Left lung (tissue), 10 donors: ENCODE measurements around the gene MLX. TPM values are rescaled to one million over a fixed set of nuclear protein-coding genes. Genes with fewer than 3 reads are reported as not detected.

Source experiments
- ATAC-seq: fragments of 200-7000 bp; cut with Tn5 transposase; one replicate; pipeline ENCODE4 v1.9.1; 2020; ENCODE audit warnings: moderate library complexity
- DNase-seq, 4 donors: peaks; one replicate each; pipeline ENCODE4 v3.0.0-alpha.2; 2013 to 2020
- H3K27ac ChIP-seq, 2 donors: fragments of 200-600 bp; sonication (generic) in 1 of 2; one replicate each; pipeline versions ENCODE4 v1.5.0 to v1.8.0; 2020 to 2021
- H3K27me3 ChIP-seq, 2 donors: fragments of 200-600 bp; sonication (generic) in 1 of 2; one replicate each; pipeline versions ENCODE4 v1.5.0 to v1.8.0; 2020 to 2021
- H3K36me3 ChIP-seq, 2 donors: fragments of 200-600 bp; sonication (generic) in 1 of 2; one replicate each; pipeline versions ENCODE4 v1.5.0 to v1.8.0; 2020 to 2021
- H3K4me1 ChIP-seq, 2 donors: fragments of 200-600 bp; one replicate each; pipeline ENCODE4 v1.8.0; 2021
- H3K4me3 ChIP-seq, 2 donors: fragments of 200-600 bp; sonication (generic) in 1 of 2; one replicate each; pipeline versions ENCODE4 v1.5.0 to v1.8.0; 2020 to 2021; ENCODE audit warnings: mild to moderate bottlenecking in 1 of 2
- H3K9me3 ChIP-seq, 2 donors: fragments of 200-600 bp; sonication (generic) in 1 of 2; one replicate each; pipeline versions ENCODE4 v1.5.0 to v1.8.0; 2020 to 2021
- CTCF ChIP-seq, 2 donors: fragments of 200-600 bp; sonication (generic) in 1 of 2; IDR thresholded peaks; one replicate each; pipeline versions ENCODE4 v1.5.0 to v1.8.0; 2021; ENCODE audit warnings: antibody characterized with exemption in 2 of 2
- intact Hi-C, 2 donors: fragments of 100-400 bp; cut with DNase I; formaldehyde crosslinking; loops; one replicate each; pipeline versions ENCODE4 v1.11.2 to v1.14.2; 2022
- polyA plus RNA-seq, 6 donors: library from polyadenylated mRNA; unstranded; fragments of 120-200 nt; gene quantifications; one replicate each; pipeline ENCODE4 v1.2.1, GENCODE V29; 2013; ENCODE audit not compliant: insufficient read length in 6 of 6
- total RNA-seq, 2 donors: library from RNA; stranded (reverse); fragmentation: NEBNext Ultra II Directional; extraction: Animal tissue kit (Norgen Biotek cat#: 25700); gene quantifications; one replicate each; pipeline ENCODE4 v1.2.1, GENCODE V29; 2021
- donor health status: DM: no; HTN: yes; CAD: no.
- donor health status: DM: no; HTN: no; CAD: no.

Gene MLX
- total and polyA plus RNA-seq, 8 donors = 34.4 to 73.7 (median 43.4) TPM

- Histone ChIP-seq H3K36me3 (peaks cover 0 to 21% of the 10 kb centered on the region in 2 donors), H3K9me3 (no peaks in the 10 kb centered on the region), H3K27me3 (no peaks in the 10 kb centered on the region), H3K4me1 (peaks cover 27 to 48% of the 10 kb centered on the region in 2 donors), H3K27ac (peak overlapping the region; percentile 79 to 93), H3K4me3 (peak overlapping the region; percentile 69 to 96)
- intact Hi-C loops = no loop called here
- DNase-seq (peak in 1 of 4 donors; percentile 79), ATAC-seq (no peak)
- no peak for TF ChIP-seq CTCF (IDR thresholded peaks at IDR 0.05)
Measured at GRCh38 chr17:42562388-42563142, 4.3 kb upstream of the MLX start.

- no peak for TF ChIP-seq CTCF (IDR thresholded peaks at IDR 0.05)
- ATAC-seq (no peak), DNase-seq (no peak)
- Histone ChIP-seq H3K9me3 (no peaks in the 10 kb centered on the region), H3K36me3 (peaks cover 0 to 21% of the 10 kb centered on the region in 2 donors), H3K4me3 (peak overlapping the region; percentile 69 to 96), H3K4me1 (peaks cover 31 to 53% of the 10 kb centered on the region in 2 donors), H3K27ac (peak overlapping the region in 1 of 2 donors; percentile 93), H3K27me3 (no peaks in the 10 kb centered on the region)
- intact Hi-C loops = no loop called here
Measured at GRCh38 chr17:42563143-42563509, 3.8 kb upstream of the MLX start.

- Histone ChIP-seq H3K36me3 (peaks cover 0 to 25% of the 10 kb centered on the region in 2 donors), H3K4me1 (peaks cover 31 to 57% of the 10 kb centered on the region in 2 donors), H3K27ac (peak overlapping the region in 1 of 2 donors; percentile 93), H3K27me3 (no peaks in the 10 kb centered on the region), H3K4me3 (peak overlapping the region in 1 of 2 donors; percentile 96), H3K9me3 (no peaks in the 10 kb centered on the region)
- TF ChIP-seq CTCF (IDR thresholded peaks at IDR 0.05) = no peak
- no peak for ATAC-seq
- intact Hi-C loops = no loop called here
- DNase-seq = no peak
Measured at GRCh38 chr17:42563543-42563942, 3.4 kb upstream of the MLX start.

GRCh38 chr17:42563950-42564349 is 3.0 kb upstream of the MLX start:
- Histone ChIP-seq H3K27me3 (no peaks in the 10 kb centered on the region), H3K4me1 (peaks cover 31 to 61% of the 10 kb centered on the region in 2 donors), H3K4me3 (peak overlapping the region in 1 of 2 donors; percentile 96), H3K27ac (no peak overlapping the region), H3K36me3 (peaks cover 0 to 30% of the 10 kb centered on the region in 2 donors), H3K9me3 (no peaks in the 10 kb centered on the region)
- no peak for DNase-seq
- intact Hi-C loops = no loop called here
- no peak for TF ChIP-seq CTCF (IDR thresholded peaks at IDR 0.05)
- no peak for ATAC-seq

- no peak for ATAC-seq
- H3K36me3 ChIP-seq = peaks cover 0 to 40% of the 10 kb centered on the region in 2 donors
- DNase-seq = no peak
- no peak overlapping the region for H3K4me3 ChIP-seq
- H3K27ac ChIP-seq = peak overlapping the region in 1 of 2 donors; percentile 23
- H3K4me1 ChIP-seq = peaks cover 31 to 65% of the 10 kb centered on the region in 2 donors
- no peak for TF ChIP-seq CTCF (IDR thresholded peaks at IDR 0.05)
- H3K27me3 ChIP-seq = no peaks in the 10 kb centered on the region
- no peaks in the 10 kb centered on the region for H3K9me3 ChIP-seq
- intact Hi-C loops = no loop called here
Measured at GRCh38 chr17:42564815-42565522, 1.9 kb upstream of the MLX start.
